A549 (cell line): ENCODE measurements around the gene SNRPD3.

Experiments
- EP300 ChIP-seq, 2 experiments: fragments of >200 bp; sonication (Bioruptor Twin); formaldehyde crosslinking; IDR thresholded peaks; 2 replicates in 1 of 2; 3 replicates in 1 of 2; pipeline ENCODE4 v1.6.1; 2016 to 2017
- JUN ChIP-seq, 2 experiments: fragments of >200 bp; sonication (Bioruptor Twin); formaldehyde crosslinking; IDR thresholded peaks; 2 replicates in 1 of 2; 3 replicates in 1 of 2; pipeline ENCODE4 v1.6.1; 2016 to 2017
- MAZ ChIP-seq: fragments of 150-350 bp; IDR thresholded peaks from 2 replicates; pipeline ENCODE4 v1.6.1; 2014; ENCODE audit warnings: antibody characterized with exemption, low read depth, low read length, borderline replicate concordance
- MYC ChIP-seq: IDR thresholded peaks from 2 replicates; pipeline ENCODE4 v1.6.1; 2012; ENCODE audit warnings: mild to moderate bottlenecking, inconsistent platforms, low read length, improper control_type of control experiment, borderline replicate concordance
- POLR2A ChIP-seq: IDR thresholded peaks from 2 replicates; pipeline ENCODE4 v1.6.1; 2012; ENCODE audit warnings: mild to moderate bottlenecking, low read length
- RFX5 ChIP-seq: fragments of 450-650 bp; IDR thresholded peaks from 2 replicates; pipeline ENCODE4 v1.7.1; 2014; ENCODE audit warnings: antibody characterized with exemption, mild to moderate bottlenecking, moderate library complexity
- TF ChIP-seq, protein P1 (sequence below): fragments of >200 bp; sonication (Bioruptor Twin); formaldehyde crosslinking; IDR thresholded peaks from 3 replicates; pipeline ENCODE4 v1.6.1; 2016
- TF ChIP-seq, protein P2 (sequence below): fragments of >200 bp; sonication (Bioruptor Twin); formaldehyde crosslinking; IDR thresholded peaks from 3 replicates; pipeline ENCODE4 v1.5.1; 2016

DNA sequence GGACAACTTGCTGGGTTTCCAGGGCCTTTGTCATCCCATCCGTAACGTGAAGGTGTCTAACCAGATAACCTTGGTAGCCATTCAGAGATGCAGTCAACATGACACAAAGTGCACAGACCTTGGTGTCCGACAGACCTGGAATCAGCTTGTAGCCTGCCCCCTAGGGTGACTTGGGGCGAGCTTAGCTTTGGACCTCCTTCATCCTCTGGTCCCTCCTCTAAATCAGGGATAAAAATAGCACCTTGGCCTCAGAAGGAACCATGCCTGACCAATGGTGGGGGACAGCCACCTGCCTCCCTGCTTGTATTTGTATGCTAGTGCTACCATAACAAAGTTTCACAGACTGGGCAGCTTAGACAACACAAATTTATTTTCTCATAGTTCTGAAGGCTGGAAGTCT, 3.7 kb downstream of the SNRPD3 start:
- TF ChIP-seq, protein P1, sequence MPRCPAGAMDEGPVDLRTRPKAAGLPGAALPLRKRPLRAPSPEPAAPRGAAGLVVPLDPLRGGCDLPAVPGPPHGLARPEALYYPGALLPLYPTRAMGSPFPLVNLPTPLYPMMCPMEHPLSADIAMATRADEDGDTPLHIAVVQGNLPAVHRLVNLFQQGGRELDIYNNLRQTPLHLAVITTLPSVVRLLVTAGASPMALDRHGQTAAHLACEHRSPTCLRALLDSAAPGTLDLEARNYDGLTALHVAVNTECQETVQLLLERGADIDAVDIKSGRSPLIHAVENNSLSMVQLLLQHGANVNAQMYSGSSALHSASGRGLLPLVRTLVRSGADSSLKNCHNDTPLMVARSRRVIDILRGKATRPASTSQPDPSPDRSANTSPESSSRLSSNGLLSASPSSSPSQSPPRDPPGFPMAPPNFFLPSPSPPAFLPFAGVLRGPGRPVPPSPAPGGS: no peak
- no peak for TF ChIP-seq POLR2A
- TF ChIP-seq MAZ: no peak
- TF ChIP-seq, protein P2, sequence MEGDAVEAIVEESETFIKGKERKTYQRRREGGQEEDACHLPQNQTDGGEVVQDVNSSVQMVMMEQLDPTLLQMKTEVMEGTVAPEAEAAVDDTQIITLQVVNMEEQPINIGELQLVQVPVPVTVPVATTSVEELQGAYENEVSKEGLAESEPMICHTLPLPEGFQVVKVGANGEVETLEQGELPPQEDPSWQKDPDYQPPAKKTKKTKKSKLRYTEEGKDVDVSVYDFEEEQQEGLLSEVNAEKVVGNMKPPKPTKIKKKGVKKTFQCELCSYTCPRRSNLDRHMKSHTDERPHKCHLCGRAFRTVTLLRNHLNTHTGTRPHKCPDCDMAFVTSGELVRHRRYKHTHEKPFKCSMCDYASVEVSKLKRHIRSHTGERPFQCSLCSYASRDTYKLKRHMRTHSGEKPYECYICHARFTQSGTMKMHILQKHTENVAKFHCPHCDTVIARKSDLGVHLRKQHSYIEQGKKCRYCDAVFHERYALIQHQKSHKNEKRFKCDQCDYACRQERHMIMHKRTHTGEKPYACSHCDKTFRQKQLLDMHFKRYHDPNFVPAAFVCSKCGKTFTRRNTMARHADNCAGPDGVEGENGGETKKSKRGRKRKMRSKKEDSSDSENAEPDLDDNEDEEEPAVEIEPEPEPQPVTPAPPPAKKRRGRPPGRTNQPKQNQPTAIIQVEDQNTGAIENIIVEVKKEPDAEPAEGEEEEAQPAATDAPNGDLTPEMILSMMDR: no peak
- TF ChIP-seq MYC: no peak
- no peak for TF ChIP-seq JUN (IDR thresholded peaks at IDR 0.05)
- no peak for TF ChIP-seq RFX5
- TF ChIP-seq EP300 (IDR thresholded peaks at IDR 0.05): no peak
